Sigmoid colon (tissue), 4 donors: ENCODE measurements around the gene RIMBP2.

ENCODE experiments used
- CTCF ChIP-seq, 4 experiments: fragments of 450-650 bp in 3 of 4; fragments of 200-600 bp in 1 of 4; IDR thresholded peaks; one replicate each; pipeline ENCODE4 v1.5.1; 2016 to 2019; ENCODE audit warnings: antibody characterized with exemption in 4 of 4, mild to moderate bottlenecking in 3 of 4, moderate library complexity in 2 of 4
- POLR2AphosphoS5 ChIP-seq, 4 donors: sonication (generic); formaldehyde crosslinking; IDR thresholded peaks; one replicate each; pipeline ENCODE4 v1.6.1; 2017; ENCODE audit warnings: antibody characterized with exemption in 4 of 4

GRCh38 chr12:130470969-130471368, 245.1 kb downstream of the RIMBP2 start:
- no peak for TF ChIP-seq CTCF (IDR thresholded peaks at IDR 0.05)
- no peak for TF ChIP-seq POLR2AphosphoS5 (IDR thresholded peaks at IDR 0.05)
